Measurements from ENCODE around the gene GYS2.

GRCh38 chr12:21571046-21571445 lies 33.6 kb downstream of the GYS2 start:
- TF ChIP-seq CTCF (IDR thresholded peaks at IDR 0.05; ENCODE audit: insufficient read depth, low read length, poor library complexity, severe bottlenecking) = no peak
- TF ChIP-seq EZH2phosphoT487 (conservative IDR thresholded peaks at IDR 0.05; ENCODE audit: low read length) = no peak

All from SU-DHL-6 (cell line).